LoVo (cell line): ENCODE measurements around the gene SPG7.
"Not testable (repeated sequence)": the region's sequence is repeated elsewhere in the genome, so short reads cannot be mapped to it uniquely, and the experiment has no call there.

Experiments
- DNase-seq: peaks from one replicate; pipeline ENCODE4 v3.0.0-alpha.2; 2016; ENCODE audit warnings: low spot score

SPG7 gene

GRCh38 chr16:89507834-89508590 is at the start of gene SPG7:
Gene SPG7, plus strand, starts transcription at chr16:89508403. Its CDS starts 15 bp downstream, at chr16:89508418.
- peak; percentile 93 for DNase-seq

DNA sequence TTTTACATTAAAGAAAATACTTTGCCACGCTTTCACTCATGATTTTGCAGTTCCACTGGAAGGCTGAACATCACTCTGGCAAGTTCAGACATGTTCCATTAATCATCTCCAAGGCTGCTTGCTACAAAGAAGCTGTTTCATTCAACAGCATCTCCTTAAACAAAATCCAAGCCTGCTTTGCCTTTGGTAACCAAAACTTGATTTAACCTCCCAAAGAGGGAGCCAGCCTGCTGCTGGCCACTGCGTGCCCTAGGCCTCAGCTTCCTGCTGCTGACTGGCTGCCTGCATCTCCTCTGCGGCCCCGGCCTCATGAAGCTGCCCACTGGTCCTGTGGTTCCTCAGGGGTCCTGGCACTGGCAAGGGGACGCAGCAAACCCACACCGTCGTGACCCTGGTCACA is 49.7 kb upstream of the SPG7 start:
- DNase-seq, result no peak

- DNase-seq, result no peak
Observed at GRCh38 chr16:89458967-89459366, 49.2 kb upstream of the SPG7 start.

DNA sequence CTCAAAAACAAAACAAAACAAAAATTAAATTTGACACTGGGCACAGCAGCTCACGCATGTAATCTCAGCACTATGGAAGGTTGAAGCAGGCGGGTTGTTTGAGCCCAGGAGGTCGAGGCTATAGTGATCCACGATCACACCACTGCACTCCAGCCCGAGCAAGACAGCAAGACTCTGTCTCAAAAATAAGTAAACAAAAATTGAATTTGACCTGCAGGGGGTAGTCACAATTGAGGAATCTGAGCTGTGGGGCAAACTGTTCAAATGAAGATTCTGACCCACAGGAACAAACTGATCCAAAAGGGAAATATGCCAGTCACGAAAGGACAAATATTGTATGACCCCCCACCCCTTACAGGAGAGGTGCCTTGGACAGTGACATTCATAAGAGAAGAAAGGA is 47.6 kb upstream of the SPG7 start:
- no peak for DNase-seq

DNA sequence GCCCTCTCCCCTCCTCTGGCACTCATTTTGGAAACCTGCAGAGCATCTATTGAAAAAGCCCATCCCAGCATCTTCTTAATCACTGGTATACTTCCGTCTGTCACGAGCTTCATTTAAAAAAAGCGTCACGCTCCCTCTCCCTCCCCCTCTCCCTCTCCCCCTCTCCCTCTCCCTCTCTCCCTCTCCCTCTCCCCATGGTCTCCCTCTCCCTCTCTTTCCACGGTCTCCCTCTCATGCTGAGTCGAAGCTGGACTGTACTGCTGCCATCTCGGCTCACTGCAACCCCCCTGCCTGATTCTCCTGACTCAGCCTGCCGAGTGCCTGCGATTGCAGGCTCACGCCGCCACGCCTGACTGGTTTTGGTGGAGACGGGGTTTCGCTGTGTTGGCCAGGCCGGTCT is 46.3 kb upstream of the SPG7 start:
- DNase-seq, result not testable (repeated sequence)

GRCh38 chr16:89462639-89463038 is 45.6 kb upstream of the SPG7 start:
- DNase-seq, result not testable (repeated sequence)

DNA sequence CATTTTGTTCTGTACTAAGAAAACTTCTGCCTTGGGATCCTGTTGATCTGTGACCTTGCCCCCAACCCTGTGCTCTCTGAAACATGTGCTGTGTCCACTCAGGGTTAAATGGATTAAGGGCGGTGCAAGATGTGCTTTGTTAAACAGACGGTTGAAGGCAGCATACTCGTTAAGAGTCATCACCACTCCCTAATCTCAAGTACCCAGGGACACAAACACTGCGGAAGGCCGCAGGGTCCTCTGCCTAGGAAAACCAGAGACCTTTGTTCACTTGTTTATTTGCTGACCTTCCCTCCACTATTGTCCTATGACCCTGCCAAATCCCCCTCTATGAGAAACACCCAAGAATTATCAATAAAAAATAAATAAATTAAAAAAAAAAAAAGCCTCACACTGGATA is 44.9 kb upstream of the SPG7 start:
- not testable (repeated sequence) for DNase-seq

DNA sequence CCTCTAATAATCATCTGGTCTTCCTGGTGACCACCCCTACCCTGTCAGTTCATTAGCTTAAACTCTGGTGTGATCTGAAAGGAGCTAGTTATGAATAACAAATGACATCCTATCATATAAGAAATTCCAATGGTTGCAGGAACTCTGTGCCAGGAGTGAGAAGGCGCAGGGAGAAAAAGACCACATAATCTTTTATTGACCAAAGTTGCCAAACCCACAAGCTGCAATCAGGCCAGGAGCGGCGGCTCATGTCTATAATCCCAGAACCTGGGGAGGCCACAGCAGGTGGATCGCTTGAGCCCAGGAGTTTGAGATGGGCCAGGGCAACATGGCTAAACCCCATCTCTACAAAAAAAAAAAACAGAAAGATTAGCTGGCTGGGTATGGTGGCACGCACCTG is 41.3 kb upstream of the SPG7 start:
- DNase-seq, result no peak

GRCh38 chr16:89467382-89467781 is 40.8 kb upstream of the SPG7 start:
- DNase-seq, result no peak

DNA sequence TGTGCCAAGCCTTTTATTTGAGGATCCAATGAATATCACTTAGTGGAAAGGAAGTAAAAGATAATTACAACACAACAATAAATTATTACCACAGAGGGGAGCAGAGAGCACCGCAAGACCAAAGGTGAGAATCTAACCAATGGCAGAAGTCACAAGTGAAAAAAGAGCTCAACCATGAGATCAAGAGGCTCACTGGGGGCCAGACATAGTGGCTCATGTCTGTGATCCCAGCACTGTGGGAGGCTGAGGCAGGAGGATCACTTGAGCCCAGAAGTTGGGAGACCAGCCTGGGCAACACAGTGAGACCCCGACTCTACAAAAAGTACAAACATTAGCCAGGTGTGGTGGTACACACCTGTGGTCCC is 35.5 kb upstream of the SPG7 start:
- no peak for DNase-seq

DNA sequence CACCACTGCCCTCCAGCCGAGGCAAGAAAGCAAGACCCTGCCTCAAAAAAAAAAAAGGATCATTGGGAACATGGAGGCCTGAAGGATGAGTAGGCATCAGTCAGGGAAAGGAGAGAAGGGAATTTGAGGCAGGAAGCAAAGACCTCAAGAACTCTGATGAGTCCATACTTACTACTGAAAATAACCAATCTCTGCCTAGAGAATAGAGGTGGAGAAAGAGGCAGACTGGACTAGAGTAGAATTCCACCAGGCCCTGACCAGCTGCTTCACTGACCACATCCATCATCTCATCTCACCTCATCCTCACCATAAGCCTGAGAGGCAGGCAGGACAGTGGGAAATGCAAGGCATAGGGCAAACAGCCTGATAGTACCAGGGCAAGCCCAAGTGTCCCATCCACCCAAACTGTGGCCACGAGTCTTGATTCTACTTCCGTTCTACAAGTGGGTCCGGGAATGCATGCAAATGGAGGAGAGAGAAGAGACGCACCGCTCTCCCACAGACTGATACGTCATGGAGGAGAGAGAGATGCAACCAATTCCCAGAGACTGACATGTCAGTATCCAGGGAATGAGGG is 35.0 kb upstream of the SPG7 start:
- DNase-seq, result no peak

- no peak for DNase-seq
Observed at GRCh38 chr16:89473791-89474414, 34.3 kb upstream of the SPG7 start.

- no peak for DNase-seq
Observed at GRCh38 chr16:89475144-89475543, 33.1 kb upstream of the SPG7 start.

DNA sequence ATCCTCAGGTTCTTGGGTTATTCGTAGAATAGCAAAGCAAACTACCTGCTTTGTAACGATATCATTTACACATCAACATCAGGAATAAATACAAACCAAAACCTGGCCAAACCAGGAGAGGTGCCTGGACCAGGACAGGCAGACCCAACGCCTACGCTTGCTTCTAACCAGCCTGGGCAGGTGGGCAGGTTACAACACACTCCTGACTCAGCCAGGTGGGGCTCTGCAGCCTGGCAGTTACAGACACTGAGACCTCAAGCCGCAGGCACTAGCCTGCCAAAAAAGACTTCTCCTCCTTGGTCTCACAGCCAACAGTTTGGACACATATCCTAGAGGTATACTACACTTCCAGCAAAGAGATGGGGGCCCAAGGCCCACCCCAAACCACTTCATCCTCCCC is 31.8 kb upstream of the SPG7 start:
- no peak for DNase-seq

DNA sequence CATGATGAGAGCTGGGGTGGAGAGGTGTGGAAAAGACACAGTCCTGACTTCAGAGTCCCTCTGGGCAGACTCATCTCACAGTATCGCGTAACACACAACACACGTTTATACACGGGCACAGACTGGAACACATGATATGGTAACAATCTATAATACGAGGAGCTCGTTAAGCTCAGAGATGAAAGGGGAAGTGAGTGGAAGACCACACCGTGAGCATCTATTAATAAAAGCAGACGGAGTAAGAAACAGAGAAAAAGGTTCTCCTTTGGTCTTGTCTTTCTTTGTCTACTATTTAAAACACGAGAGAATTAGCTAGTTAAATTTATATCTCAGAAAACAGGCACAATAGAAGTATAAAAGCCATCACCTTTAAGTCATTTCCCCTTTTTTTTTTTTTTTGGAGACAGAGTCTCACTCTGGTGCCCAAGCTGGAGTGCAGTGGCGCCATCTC is 31.4 kb upstream of the SPG7 start:
- DNase-seq, result no peak

GRCh38 chr16:89478576-89479221 is 29.5 kb upstream of the SPG7 start:
- no peak for DNase-seq

DNA sequence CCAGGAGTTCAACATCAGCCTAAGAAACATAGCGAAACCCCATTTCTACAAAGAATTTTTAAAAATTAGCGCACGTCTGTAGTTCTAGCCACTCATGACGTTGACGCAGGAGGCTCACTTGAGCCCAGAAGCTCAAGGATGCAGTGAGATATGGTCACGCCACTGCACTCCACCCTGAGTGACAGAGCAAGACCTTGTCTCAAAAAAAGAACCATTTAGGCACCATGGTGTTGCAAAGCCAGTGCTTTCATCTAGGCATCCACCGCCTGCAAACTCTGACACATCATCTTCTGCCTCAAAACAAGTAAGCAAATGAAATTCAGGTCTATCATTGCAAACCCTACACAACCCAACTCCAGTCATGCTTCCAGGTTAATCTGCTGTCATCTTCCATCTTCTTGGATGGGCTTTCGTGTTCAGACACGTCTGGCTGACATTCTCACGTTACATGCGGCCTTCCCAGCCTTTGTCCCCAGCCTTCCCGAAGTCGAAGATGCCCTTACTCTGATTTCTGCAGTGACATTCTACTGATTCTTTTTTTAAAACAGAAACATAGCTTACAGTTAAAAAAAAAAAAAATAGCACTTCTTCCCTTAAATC is 26.7 kb upstream of the SPG7 start:
- DNase-seq, result no peak

DNA sequence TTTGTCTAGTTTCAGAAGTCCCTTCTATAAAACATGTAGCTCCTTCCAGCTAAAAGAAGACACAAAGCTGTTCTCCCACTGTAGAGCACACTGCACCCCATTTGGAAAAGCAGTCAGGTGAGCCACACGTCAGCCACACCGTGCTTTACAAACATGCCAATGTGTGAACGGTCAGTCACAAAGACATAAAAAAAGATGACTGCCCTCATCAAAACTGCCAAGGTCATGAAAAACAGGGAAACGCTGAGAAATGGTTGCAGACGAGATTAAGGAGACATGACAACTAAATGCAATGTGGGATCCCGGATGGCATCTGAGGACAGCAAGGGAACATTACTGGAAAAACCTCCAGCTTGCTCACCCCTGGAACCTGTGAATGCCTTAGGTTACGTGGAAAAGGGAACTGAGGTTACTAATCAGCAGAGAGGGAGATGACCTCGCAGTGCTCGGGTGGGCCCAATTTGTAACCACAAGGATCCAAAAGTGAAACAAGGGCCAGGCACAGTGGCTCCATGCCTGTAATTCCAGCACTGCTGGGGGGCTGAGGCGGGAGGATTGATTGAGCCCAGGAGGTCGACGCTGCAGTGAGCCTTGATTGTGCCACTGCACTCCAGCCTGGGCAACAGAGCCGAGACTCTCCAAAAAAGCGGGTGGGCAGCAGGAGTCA is 25.9 kb upstream of the SPG7 start:
- no peak for DNase-seq

DNA sequence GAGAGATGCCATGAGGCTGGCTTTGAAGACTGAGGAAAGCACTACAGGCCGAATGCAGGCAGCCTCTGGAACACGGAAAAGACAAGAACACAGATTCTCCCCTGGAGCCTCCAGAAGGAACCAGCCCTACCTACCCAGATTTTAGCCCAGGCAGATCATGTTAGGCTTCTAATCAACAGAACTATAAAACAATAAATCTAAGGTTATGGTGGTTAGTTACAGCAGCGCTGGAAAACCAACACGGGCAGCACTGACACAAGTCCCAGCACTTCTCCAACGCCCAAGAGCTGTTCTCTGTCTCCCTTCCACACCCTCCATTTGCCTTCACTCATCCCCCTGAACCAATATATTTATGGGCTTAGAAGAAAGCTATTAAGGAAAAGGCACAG is 25.4 kb upstream of the SPG7 start:
- no peak for DNase-seq

- DNase-seq, result no peak
Observed at GRCh38 chr16:89484041-89484501, 24.1 kb upstream of the SPG7 start.

DNA sequence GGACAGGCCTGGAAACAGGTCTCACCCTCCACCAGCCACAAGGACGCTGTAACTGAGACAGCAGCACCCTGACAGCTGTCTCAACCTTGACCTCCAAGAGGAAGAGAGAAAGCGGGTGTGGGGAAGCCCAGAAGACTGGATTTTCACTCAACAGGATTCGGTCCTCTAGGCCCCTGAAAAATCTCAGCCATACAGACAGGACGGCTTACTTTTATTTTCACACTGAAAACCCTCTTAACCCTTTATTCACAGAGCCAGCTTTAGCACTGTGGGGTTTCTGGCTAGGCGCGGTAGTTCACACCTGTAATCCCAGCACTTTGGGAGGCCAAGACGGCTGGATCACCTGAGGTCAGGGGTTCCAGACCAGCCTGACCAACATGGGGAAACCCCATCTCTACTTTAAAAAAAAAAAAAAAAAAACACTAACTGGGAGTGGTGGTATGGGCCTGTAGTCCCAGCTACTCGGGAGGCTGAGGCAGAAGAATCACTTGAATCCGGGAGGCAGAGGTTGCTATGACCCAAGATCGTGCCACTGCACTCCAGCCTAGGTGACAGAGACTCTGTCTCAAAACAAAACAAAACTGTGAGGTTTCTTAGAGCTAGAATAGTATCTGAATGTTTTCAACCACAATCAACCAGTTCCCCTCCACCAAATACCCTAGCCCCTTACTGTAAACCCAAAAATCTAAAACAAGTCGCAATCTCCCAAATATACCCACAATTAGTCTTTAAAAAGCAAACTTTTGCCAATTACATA is 23.1 kb upstream of the SPG7 start:
- DNase-seq, result no peak
